ENCODE results near the gene CELF4. TPM values are rescaled to one million over a fixed set of nuclear protein-coding genes. Genes with fewer than 3 reads are reported as not detected.

The CELF4 gene
- total RNA-seq, 4 donors from 2014 or later: not detected

GRCh38 chr18:37260367-37261093 lies 305.1 kb downstream of the CELF4 start:
- TF ChIP-seq CTCF (IDR thresholded peaks at IDR 0.05): no peak
- TF ChIP-seq EP300 (IDR thresholded peaks at IDR 0.05): no peak
- TF ChIP-seq POLR2A (IDR thresholded peaks at IDR 0.05): no peak
- DNase-seq (ENCODE audit: low spot score in 2 of 2): no peak
- no peaks in the 10 kb centered on the region for H3K4me1 ChIP-seq
- H3K27ac ChIP-seq: no peak overlapping the region
- H3K27me3 ChIP-seq: peaks cover 0 to 29% of the 10 kb centered on the region in 2 donors
- no peaks in the 10 kb centered on the region for H3K9me3 ChIP-seq
- 74 to 76% methylated on average over 10 of the region's 10 CpGs for WGBS, 2 donors
- H3K36me3 ChIP-seq: no peaks in the 10 kb centered on the region
- no peak overlapping the region for H3K4me3 ChIP-seq

GRCh38 chr18:37259711-37260110 lies 305.9 kb downstream of the CELF4 start:
- 75 to 76% methylated on average over 5 of the region's 5 CpGs for WGBS, 2 donors
- no peaks in the 10 kb centered on the region for H3K9me3 ChIP-seq
- DNase-seq (ENCODE audit: low spot score in 2 of 2): no peak
- H3K4me1 ChIP-seq: peaks cover 0 to 1% (median under 1%) of the 10 kb centered on the region in 4 donors
- peaks cover 0 to 38% of the 10 kb centered on the region in 2 donors for H3K27me3 ChIP-seq
- H3K4me3 ChIP-seq: no peak overlapping the region
- TF ChIP-seq CTCF (IDR thresholded peaks at IDR 0.05) (no peak), POLR2A (IDR thresholded peaks at IDR 0.05) (no peak), EP300 (IDR thresholded peaks at IDR 0.05) (no peak)
- no peak overlapping the region for H3K27ac ChIP-seq
- no peaks in the 10 kb centered on the region for H3K36me3 ChIP-seq

GRCh38 chr18:37258819-37259218 lies 306.8 kb downstream of the CELF4 start:
- TF ChIP-seq CTCF (IDR thresholded peaks at IDR 0.05) (no peak), POLR2A (IDR thresholded peaks at IDR 0.05) (no peak), EP300 (IDR thresholded peaks at IDR 0.05) (no peak)
- H3K9me3 ChIP-seq: no peaks in the 10 kb centered on the region
- no peaks in the 10 kb centered on the region for H3K36me3 ChIP-seq
- H3K27me3 ChIP-seq: peaks cover 0 to 44% of the 10 kb centered on the region in 2 donors
- no peak overlapping the region for H3K27ac ChIP-seq
- no peak for DNase-seq (ENCODE audit: low spot score in 2 of 2)
- WGBS, 2 donors: 38 to 41% methylated on average over 10 to 11 of the region's 11 CpGs
- H3K4me3 ChIP-seq: no peak overlapping the region
- H3K4me1 ChIP-seq: peaks cover 0 to 9% (median 3%) of the 10 kb centered on the region in 4 donors

- Histone ChIP-seq H3K36me3 (no peaks in the 10 kb centered on the region), H3K27ac (no peak overlapping the region), H3K9me3 (no peaks in the 10 kb centered on the region), H3K27me3 (peaks cover 0 to 49% of the 10 kb centered on the region in 2 donors), H3K4me1 (peaks cover 0 to 14% (median 5%) of the 10 kb centered on the region in 4 donors), H3K4me3 (no peak overlapping the region)
- DNase-seq (ENCODE audit: low spot score in 2 of 2): no peak
- WGBS, 2 donors: 38 to 40% methylated on average over 9 of the region's 9 CpGs
- no peak for TF ChIP-seq POLR2A (IDR thresholded peaks at IDR 0.05)
- TF ChIP-seq EP300 (IDR thresholded peaks at IDR 0.05): no peak
- no peak for TF ChIP-seq CTCF (IDR thresholded peaks at IDR 0.05)
Observed at GRCh38 chr18:37258131-37258530, 307.5 kb downstream of the CELF4 start.

- H3K36me3 ChIP-seq: no peaks in the 10 kb centered on the region
- peaks cover 0 to 14% (median 5%) of the 10 kb centered on the region in 4 donors for H3K4me1 ChIP-seq
- no peak for TF ChIP-seq EP300 (IDR thresholded peaks at IDR 0.05)
- TF ChIP-seq POLR2A (IDR thresholded peaks at IDR 0.05): no peak
- TF ChIP-seq CTCF (IDR thresholded peaks at IDR 0.05): no peak
- 69 to 72% methylated on average over 12 of the region's 12 CpGs for WGBS, 2 donors
- no peak overlapping the region for H3K27ac ChIP-seq
- H3K27me3 ChIP-seq: peaks cover 0 to 65% of the 10 kb centered on the region in 2 donors
- no peak overlapping the region for H3K4me3 ChIP-seq
- no peaks in the 10 kb centered on the region for H3K9me3 ChIP-seq
- DNase-seq (ENCODE audit: low spot score in 2 of 2): no peak
Observed at GRCh38 chr18:37254973-37255372, 310.6 kb downstream of the CELF4 start.
